HEK293 (cell line): ENCODE results near the gene SDR42E1.

ENCODE experiments used
- CTCF ChIA-PET: fragments of 350-600 bp; formaldehyde crosslinking; extraction: SDS; loops from one replicate; lab custom pipeline; 2021; ENCODE audit warnings: antibody characterized with exemption; lab: Yijun Ruan, JAX
- POLR2A ChIA-PET: fragments of 300-600 bp; formaldehyde crosslinking; extraction: SDS; loops from one replicate; lab custom pipeline; 2020; ENCODE audit warnings: antibody characterized with exemption, inconsistent platforms; lab: Yijun Ruan, JAX
- H3K27ac ChIP-seq: fragments of 200-500 bp; sonication (Bioruptor generic); 2 replicates; pipeline ENCODE4 v1.5.1; 2014; ENCODE audit warnings: low read depth, low read length, control low read depth, inconsistent platforms; ENCODE audit errors: extremely low read depth
- H3K36me3 ChIP-seq, 2 experiments: fragments of 200-500 bp in 1 of 2; sonication (Bioruptor generic) in 1 of 2; 1 replicate in 1 of 2; 2 replicates in 1 of 2; pipeline ENCODE4 v1.5.1; 2014 to 2017; ENCODE audit warnings: inconsistent platforms in 2 of 2, low read length in 2 of 2; ENCODE audit not compliant: control insufficient read depth in 2 of 2, insufficient read depth in 1 of 2
- H3K4me1 ChIP-seq: fragments of 200-500 bp; sonication (Bioruptor generic); 2 replicates; pipeline ENCODE4 v1.5.1; 2014; ENCODE audit warnings: mild to moderate bottlenecking, low read length, inconsistent platforms; ENCODE audit not compliant: control insufficient read depth, insufficient read depth
- H3K4me3 ChIP-seq: 2 replicates; pipeline ENCODE4 v1.5.1; 2011; ENCODE audit warnings: low read depth, mild to moderate bottlenecking, control low read depth, low read length, moderate library complexity
- H3K9me3 ChIP-seq: fragments of 200-500 bp; sonication (Bioruptor generic); 2 replicates; pipeline ENCODE4 v1.5.1; 2014; ENCODE audit warnings: low read depth, low read length, inconsistent platforms; ENCODE audit not compliant: control insufficient read depth, insufficient read depth
- RBAK ChIP-seq: fragments of 450-650 bp; formaldehyde crosslinking; IDR thresholded peaks from 2 replicates; pipeline ENCODE4 v1.5.1; 2016; ENCODE audit warnings: missing biosample characterization, missing genetic modification characterization
- WT1 ChIP-seq: fragments of 450-650 bp; formaldehyde crosslinking; IDR thresholded peaks from 2 replicates; pipeline ENCODE4 v1.5.1; 2016; ENCODE audit warnings: missing biosample characterization, missing genetic modification characterization
- ZBTB17 ChIP-seq: fragments of 450-650 bp; formaldehyde crosslinking; IDR thresholded peaks from 2 replicates; pipeline ENCODE4 v1.5.1; 2016; ENCODE audit warnings: missing biosample characterization, missing genetic modification characterization
- ZNF133 ChIP-seq: fragments of 450-650 bp; formaldehyde crosslinking; IDR thresholded peaks from 2 replicates; pipeline ENCODE4 v1.5.1; 2016; ENCODE audit warnings: missing biosample characterization, missing genetic modification characterization
- ZNF157 ChIP-seq: fragments of 450-650 bp; formaldehyde crosslinking; IDR thresholded peaks from 2 replicates; pipeline ENCODE4 v1.5.1; 2016; ENCODE audit warnings: missing biosample characterization, missing genetic modification characterization
- ZNF174 ChIP-seq: fragments of 450-650 bp; formaldehyde crosslinking; IDR thresholded peaks from 2 replicates; pipeline ENCODE4 v1.5.0; 2017; ENCODE audit warnings: missing biosample characterization, mild to moderate bottlenecking, missing genetic modification characterization
- ZNF311 ChIP-seq: fragments of 450-650 bp; formaldehyde crosslinking; IDR thresholded peaks from 2 replicates; pipeline ENCODE4 v1.5.1; 2017; ENCODE audit warnings: missing biosample characterization, missing genetic modification characterization, borderline replicate concordance
- ZNF433 ChIP-seq: fragments of 450-650 bp; formaldehyde crosslinking; IDR thresholded peaks from 2 replicates; pipeline ENCODE4 v1.5.1; 2016; ENCODE audit warnings: missing biosample characterization, missing genetic modification characterization, low read depth
- ZNF501 ChIP-seq: fragments of 450-650 bp; formaldehyde crosslinking; IDR thresholded peaks from 2 replicates; pipeline ENCODE4 v1.5.1; 2016; ENCODE audit warnings: missing biosample characterization, missing genetic modification characterization
- ZNF530 ChIP-seq: fragments of 450-650 bp; formaldehyde crosslinking; IDR thresholded peaks from 2 replicates; pipeline ENCODE4 v1.5.1; 2016; ENCODE audit warnings: low read depth, missing biosample characterization, missing genetic modification characterization
- ZNF548 ChIP-seq: fragments of 450-650 bp; formaldehyde crosslinking; IDR thresholded peaks from 2 replicates; pipeline ENCODE4 v1.5.1; 2016; ENCODE audit warnings: missing biosample characterization, missing genetic modification characterization
- ZNF549 ChIP-seq: fragments of 450-650 bp; IDR thresholded peaks from 2 replicates; pipeline ENCODE4 v1.5.1; 2018; ENCODE audit warnings: missing biosample characterization, missing genetic modification characterization, mild to moderate bottlenecking, inconsistent platforms, moderate library complexity
- ZNF629 ChIP-seq: fragments of 450-650 bp; formaldehyde crosslinking; IDR thresholded peaks from 2 replicates; pipeline ENCODE4 v1.5.1; 2017; ENCODE audit warnings: missing biosample characterization, missing genetic modification characterization
- ZNF654 ChIP-seq: fragments of 450-650 bp; formaldehyde crosslinking; IDR thresholded peaks from 2 replicates; pipeline ENCODE4 v1.5.1; 2016; ENCODE audit warnings: low read depth, missing biosample characterization, missing genetic modification characterization
- ZNF677 ChIP-seq: fragments of 450-650 bp; IDR thresholded peaks from 2 replicates; pipeline ENCODE4 v1.5.0; 2018; ENCODE audit warnings: missing biosample characterization, mild to moderate bottlenecking, missing genetic modification characterization, moderate library complexity
- ZNF837 ChIP-seq: fragments of 450-650 bp; formaldehyde crosslinking; IDR thresholded peaks from 2 replicates; pipeline ENCODE4 v1.5.1; 2016; ENCODE audit warnings: missing biosample characterization, missing genetic modification characterization
- TF ChIP-seq, protein P1 (sequence below): fragments of 450-650 bp; formaldehyde crosslinking; IDR thresholded peaks from 2 replicates; pipeline ENCODE4 v1.5.1; 2016; ENCODE audit warnings: missing biosample characterization, missing genetic modification characterization
- TF ChIP-seq, protein P2 (sequence below): fragments of 450-650 bp; formaldehyde crosslinking; IDR thresholded peaks from 2 replicates; pipeline ENCODE4 v1.5.1; 2016; ENCODE audit warnings: missing biosample characterization, missing genetic modification characterization
- TF ChIP-seq, protein P3 (sequence below): fragments of 450-650 bp; formaldehyde crosslinking; IDR thresholded peaks from 2 replicates; pipeline ENCODE4 v1.5.1; 2017; ENCODE audit warnings: missing biosample characterization, missing genetic modification characterization
- TF ChIP-seq, protein P4 (sequence below): fragments of 450-650 bp; formaldehyde crosslinking; IDR thresholded peaks from 2 replicates; pipeline ENCODE4 v1.5.1; 2016; ENCODE audit warnings: missing biosample characterization, missing genetic modification characterization, low read depth

Gene SDR42E1

DNA sequence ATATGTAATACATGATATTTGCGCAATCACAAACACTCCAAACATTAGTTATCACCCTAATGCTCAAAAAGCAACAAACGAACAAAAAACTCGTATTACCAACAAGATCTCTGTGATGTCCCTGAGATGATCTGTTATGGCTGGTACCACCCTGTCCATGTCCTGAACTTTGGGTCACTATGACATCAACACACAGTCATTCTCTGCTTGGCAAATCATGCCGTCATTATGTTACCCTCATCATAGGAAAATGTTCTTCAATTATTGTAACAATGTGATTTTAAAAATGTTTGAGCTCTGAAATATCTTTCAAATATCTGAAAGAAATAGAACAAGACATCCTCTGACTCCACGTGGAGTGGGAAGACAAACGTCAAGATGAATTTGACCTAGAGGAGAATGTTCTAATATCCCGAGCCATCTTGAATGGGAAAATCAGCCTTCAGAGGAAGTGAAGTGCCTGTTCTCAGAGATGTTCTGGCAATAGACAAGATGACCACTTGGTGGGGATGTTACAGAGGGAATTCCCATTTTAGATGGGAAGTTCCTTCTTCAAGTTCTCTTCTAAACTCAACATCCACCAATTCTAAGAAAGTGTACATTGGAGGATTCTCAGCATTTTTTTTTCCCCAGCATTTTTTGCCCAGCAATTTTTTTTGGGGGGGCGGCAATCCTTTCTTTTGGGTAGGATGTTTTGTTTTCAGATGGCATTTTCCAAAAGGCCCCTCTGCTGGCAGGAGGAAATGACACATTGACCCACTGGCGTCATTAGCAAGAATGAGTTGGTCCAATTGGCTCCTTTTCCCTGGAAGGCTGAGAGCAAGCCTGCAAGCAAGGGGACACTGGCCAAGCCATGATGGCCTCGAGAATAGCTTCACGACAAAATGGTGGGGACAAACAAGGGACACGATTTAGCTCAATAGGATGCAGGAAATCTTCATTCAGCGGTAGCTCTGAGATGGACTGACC lies 20.1 kb upstream of the SDR42E1 start:
- CTCF ChIA-PET, result interaction anchor here (0.6 to 2.8 kb wide), 11 partner anchors 9 to 536 kb away, joined by 3 to 29 read pairs (median 4); no protein-coding TSS in a partner anchor

DNA sequence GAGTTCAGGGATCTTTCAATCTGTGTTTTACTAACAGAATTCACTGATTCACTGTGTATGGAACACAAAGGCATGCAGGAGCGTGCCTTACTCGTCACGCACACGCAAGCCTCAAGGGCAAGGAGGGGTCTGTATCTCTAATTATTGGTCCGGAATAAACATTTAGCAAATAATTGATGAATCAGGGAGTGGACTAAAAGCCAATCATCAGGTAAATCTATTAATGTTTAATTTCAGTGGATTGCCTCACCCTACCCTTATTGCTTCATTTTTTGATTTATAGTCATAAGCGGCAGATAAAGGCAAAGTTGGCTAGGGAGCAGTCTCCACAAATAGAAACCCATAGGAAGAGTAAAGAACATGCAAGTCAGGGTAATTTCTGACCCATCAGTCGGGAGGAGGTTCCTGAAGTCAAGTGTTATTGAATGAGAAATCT lies 16.4 kb upstream of the SDR42E1 start:
- no peaks in the 10 kb centered on the region for H3K9me3 ChIP-seq

More for the DNA sequence above, 20.1 kb upstream of the SDR42E1 start:
- POLR2A ChIA-PET, result no interaction called here
- H3K4me1 ChIP-seq, result no peaks in the 10 kb centered on the region
- TF ChIP-seq ZBTB17 (tag by site-specific recombination), result no peak
- TF ChIP-seq, protein P1, sequence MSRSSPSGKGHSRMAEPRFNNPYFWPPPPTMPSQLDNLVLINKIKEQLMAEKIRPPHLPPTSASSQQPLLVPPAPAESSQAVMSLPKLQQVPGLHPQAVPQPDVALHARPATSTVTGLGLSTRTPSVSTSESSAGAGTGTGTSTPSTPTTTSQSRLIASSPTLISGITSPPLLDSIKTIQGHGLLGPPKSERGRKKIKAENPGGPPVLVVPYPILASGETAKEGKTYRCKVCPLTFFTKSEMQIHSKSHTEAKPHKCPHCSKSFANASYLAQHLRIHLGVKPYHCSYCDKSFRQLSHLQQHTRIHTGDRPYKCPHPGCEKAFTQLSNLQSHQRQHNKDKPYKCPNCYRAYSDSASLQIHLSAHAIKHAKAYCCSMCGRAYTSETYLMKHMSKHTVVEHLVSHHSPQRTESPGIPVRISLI (tag by site-specific recombination), result no peak
- TF ChIP-seq ZNF501 (tag by site-specific recombination), result no peak
- no peak for TF ChIP-seq ZNF157 (tag by site-specific recombination)
- no peak for TF ChIP-seq ZNF677
- TF ChIP-seq ZNF654 (tag by site-specific recombination), result peak; percentile 53
- TF ChIP-seq, protein P2, sequence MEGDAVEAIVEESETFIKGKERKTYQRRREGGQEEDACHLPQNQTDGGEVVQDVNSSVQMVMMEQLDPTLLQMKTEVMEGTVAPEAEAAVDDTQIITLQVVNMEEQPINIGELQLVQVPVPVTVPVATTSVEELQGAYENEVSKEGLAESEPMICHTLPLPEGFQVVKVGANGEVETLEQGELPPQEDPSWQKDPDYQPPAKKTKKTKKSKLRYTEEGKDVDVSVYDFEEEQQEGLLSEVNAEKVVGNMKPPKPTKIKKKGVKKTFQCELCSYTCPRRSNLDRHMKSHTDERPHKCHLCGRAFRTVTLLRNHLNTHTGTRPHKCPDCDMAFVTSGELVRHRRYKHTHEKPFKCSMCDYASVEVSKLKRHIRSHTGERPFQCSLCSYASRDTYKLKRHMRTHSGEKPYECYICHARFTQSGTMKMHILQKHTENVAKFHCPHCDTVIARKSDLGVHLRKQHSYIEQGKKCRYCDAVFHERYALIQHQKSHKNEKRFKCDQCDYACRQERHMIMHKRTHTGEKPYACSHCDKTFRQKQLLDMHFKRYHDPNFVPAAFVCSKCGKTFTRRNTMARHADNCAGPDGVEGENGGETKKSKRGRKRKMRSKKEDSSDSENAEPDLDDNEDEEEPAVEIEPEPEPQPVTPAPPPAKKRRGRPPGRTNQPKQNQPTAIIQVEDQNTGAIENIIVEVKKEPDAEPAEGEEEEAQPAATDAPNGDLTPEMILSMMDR (tag by site-specific recombination), result peak; percentile 45
- TF ChIP-seq, all 188 proteins: peak for 2
- no peaks in the 10 kb centered on the region for H3K9me3 ChIP-seq
- H3K27ac ChIP-seq, result no peak overlapping the region
- no peak overlapping the region for H3K4me3 ChIP-seq
- H3K36me3 ChIP-seq, result no peaks in the 10 kb centered on the region

More for the DNA sequence above, 16.4 kb upstream of the SDR42E1 start:
- TF ChIP-seq, protein P3, sequence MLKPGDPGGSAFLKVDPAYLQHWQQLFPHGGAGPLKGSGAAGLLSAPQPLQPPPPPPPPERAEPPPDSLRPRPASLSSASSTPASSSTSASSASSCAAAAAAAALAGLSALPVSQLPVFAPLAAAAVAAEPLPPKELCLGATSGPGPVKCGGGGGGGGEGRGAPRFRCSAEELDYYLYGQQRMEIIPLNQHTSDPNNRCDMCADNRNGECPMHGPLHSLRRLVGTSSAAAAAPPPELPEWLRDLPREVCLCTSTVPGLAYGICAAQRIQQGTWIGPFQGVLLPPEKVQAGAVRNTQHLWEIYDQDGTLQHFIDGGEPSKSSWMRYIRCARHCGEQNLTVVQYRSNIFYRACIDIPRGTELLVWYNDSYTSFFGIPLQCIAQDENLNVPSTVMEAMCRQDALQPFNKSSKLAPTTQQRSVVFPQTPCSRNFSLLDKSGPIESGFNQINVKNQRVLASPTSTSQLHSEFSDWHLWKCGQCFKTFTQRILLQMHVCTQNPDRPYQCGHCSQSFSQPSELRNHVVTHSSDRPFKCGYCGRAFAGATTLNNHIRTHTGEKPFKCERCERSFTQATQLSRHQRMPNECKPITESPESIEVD, result no peak
- TF ChIP-seq ZNF549 (tag by site-specific recombination) (no peak), ZNF837 (tag by site-specific recombination) (no peak), ZNF677 (no peak), ZNF530 (tag by site-specific recombination) (no peak), ZNF433 (no peak), WT1 (tag by site-specific recombination) (no peak), RBAK (no peak), ZNF629 (tag by site-specific recombination) (no peak), ZNF133 (tag by site-specific recombination) (no peak), ZNF548 (no peak), ZNF174 (tag by site-specific recombination) (no peak), ZNF311 (tag by site-specific recombination) (no peak)
- TF ChIP-seq, protein P4, sequence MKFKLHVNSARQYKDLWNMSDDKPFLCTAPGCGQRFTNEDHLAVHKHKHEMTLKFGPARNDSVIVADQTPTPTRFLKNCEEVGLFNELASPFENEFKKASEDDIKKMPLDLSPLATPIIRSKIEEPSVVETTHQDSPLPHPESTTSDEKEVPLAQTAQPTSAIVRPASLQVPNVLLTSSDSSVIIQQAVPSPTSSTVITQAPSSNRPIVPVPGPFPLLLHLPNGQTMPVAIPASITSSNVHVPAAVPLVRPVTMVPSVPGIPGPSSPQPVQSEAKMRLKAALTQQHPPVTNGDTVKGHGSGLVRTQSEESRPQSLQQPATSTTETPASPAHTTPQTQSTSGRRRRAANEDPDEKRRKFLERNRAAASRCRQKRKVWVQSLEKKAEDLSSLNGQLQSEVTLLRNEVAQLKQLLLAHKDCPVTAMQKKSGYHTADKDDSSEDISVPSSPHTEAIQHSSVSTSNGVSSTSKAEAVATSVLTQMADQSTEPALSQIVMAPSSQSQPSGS, result no peak
- Histone ChIP-seq H3K36me3 (no peaks in the 10 kb centered on the region), H3K27ac (no peak overlapping the region), H3K4me1 (no peaks in the 10 kb centered on the region; the same call in 1 of the 2 replicates), H3K4me3 (no peak overlapping the region)
- ChIA-PET CTCF (interaction anchor here (0.9 kb wide), 1 partner anchor 30 kb away, joined by 3 read pairs; no protein-coding TSS in a partner anchor), POLR2A (no interaction called here)
